ENCODE results near the gene LMO2.

DNA sequence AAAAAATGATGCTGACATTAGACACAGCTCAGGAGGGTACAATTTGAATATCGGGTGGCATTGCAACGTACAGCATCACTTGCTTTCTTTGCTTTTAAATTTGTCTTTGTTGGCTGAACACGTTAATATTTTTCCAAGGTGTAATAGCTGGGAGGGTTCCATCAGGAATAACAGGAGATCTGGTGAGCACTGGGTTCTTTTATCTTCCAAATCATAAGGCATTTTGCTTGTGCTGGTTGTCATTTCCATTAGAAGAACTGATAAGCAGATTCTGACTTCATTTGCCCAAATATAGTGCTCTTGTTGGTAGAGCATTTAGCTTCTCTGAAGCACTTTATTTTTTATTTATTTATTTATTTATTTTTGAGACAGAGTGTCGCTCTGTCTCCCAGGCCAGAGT lies 48.9 kb downstream of the LMO2 start:
- TF ChIP-seq, protein P1, sequence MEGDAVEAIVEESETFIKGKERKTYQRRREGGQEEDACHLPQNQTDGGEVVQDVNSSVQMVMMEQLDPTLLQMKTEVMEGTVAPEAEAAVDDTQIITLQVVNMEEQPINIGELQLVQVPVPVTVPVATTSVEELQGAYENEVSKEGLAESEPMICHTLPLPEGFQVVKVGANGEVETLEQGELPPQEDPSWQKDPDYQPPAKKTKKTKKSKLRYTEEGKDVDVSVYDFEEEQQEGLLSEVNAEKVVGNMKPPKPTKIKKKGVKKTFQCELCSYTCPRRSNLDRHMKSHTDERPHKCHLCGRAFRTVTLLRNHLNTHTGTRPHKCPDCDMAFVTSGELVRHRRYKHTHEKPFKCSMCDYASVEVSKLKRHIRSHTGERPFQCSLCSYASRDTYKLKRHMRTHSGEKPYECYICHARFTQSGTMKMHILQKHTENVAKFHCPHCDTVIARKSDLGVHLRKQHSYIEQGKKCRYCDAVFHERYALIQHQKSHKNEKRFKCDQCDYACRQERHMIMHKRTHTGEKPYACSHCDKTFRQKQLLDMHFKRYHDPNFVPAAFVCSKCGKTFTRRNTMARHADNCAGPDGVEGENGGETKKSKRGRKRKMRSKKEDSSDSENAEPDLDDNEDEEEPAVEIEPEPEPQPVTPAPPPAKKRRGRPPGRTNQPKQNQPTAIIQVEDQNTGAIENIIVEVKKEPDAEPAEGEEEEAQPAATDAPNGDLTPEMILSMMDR (IDR thresholded peaks at IDR 0.05), result no peak
- TF ChIP-seq EZH2 (IDR thresholded peaks at IDR 0.05; ENCODE audit: borderline replicate concordance, insufficient read depth, low read depth, low read length, poor library complexity, severe bottlenecking), result no peak
